H9 (cell line): ENCODE measurements around the gene LDB2. TPM values are rescaled to one million over a fixed set of nuclear protein-coding genes. Genes with fewer than 3 reads are reported as not detected.

ENCODE experiments used
- DNase-seq: peaks from one replicate; pipeline ENCODE4 v3.0.0-alpha.2; 2017
- H2AFZ ChIP-seq: one replicate; pipeline ENCODE4 v1.6.1; 2013; ENCODE audit warnings: mild to moderate bottlenecking, low read length, control low read depth, moderate library complexity
- H2AK5ac ChIP-seq: 2 replicates; pipeline ENCODE4 v1.6.1; 2013; ENCODE audit warnings: low read length, control low read depth, mixed read lengths; ENCODE audit not compliant: insufficient read length
- H2BK120ac ChIP-seq: one replicate; pipeline ENCODE4 v1.6.1; 2013; ENCODE audit warnings: low read depth, mild to moderate bottlenecking, low read length, control low read depth, inconsistent platforms; ENCODE audit not compliant: poor library complexity, severe bottlenecking
- H2BK12ac ChIP-seq: 2 replicates; pipeline ENCODE4 v1.6.1; 2013; ENCODE audit warnings: low read length, control low read depth, mixed read lengths, low read depth; ENCODE audit not compliant: insufficient read length
- H2BK15ac ChIP-seq: 2 replicates; pipeline ENCODE4 v1.6.1; 2013; ENCODE audit warnings: low read depth, low read length, control low read depth
- H2BK20ac ChIP-seq: one replicate; pipeline ENCODE4 v1.6.1; 2013; ENCODE audit warnings: low read depth, mild to moderate bottlenecking, low read length, control low read depth, inconsistent platforms; ENCODE audit not compliant: poor library complexity, severe bottlenecking
- H2BK5ac ChIP-seq: 2 replicates; pipeline ENCODE4 v1.6.1; 2013; ENCODE audit warnings: low read length, control low read depth, mixed read lengths; ENCODE audit not compliant: insufficient read length
- H3K14ac ChIP-seq: 2 replicates; pipeline ENCODE4 v1.6.1; 2013; ENCODE audit warnings: low read length, control low read depth; ENCODE audit not compliant: insufficient read depth
- H3K18ac ChIP-seq: 2 replicates; pipeline ENCODE4 v1.6.1; 2013; ENCODE audit warnings: low read depth, mild to moderate bottlenecking, mixed read lengths, low read length, control low read depth; ENCODE audit not compliant: insufficient read length
- H3K23ac ChIP-seq: 2 replicates; pipeline ENCODE4 v1.6.1; 2013; ENCODE audit warnings: low read length, control low read depth, mixed read lengths, low read depth; ENCODE audit not compliant: insufficient read length
- H3K23me2 ChIP-seq: 2 replicates; pipeline ENCODE4 v1.6.1; 2013; ENCODE audit warnings: low read depth, mild to moderate bottlenecking, mixed read lengths, low read length, control low read depth; ENCODE audit not compliant: insufficient read length, poor library complexity, severe bottlenecking
- H3K27ac ChIP-seq: 2 replicates; pipeline ENCODE4 v1.5.1; 2013; ENCODE audit warnings: low read length, control low read depth, mixed read lengths, low read depth; ENCODE audit not compliant: insufficient read length
- H3K27me3 ChIP-seq: 2 replicates; pipeline ENCODE4 v1.6.1; 2013; ENCODE audit warnings: low read length, control low read depth, inconsistent platforms; ENCODE audit not compliant: insufficient read depth
- H3K4ac ChIP-seq: 2 replicates; pipeline ENCODE4 v1.6.1; 2013; ENCODE audit warnings: low read depth, mild to moderate bottlenecking, control low read depth, inconsistent platforms, low read length, moderate library complexity
- H3K4me1 ChIP-seq: 2 replicates; pipeline ENCODE4 v1.6.1; 2013; ENCODE audit warnings: low read length, control low read depth, inconsistent platforms; ENCODE audit not compliant: insufficient read depth
- H3K4me2 ChIP-seq: 2 replicates; pipeline ENCODE4 v1.6.1; 2013; ENCODE audit warnings: low read length, control low read depth, mixed read lengths; ENCODE audit not compliant: insufficient read length, insufficient read depth
- H3K56ac ChIP-seq: 2 replicates; pipeline ENCODE4 v1.6.1; 2013; ENCODE audit warnings: low read depth, mild to moderate bottlenecking, mixed read lengths, low read length, control low read depth; ENCODE audit not compliant: insufficient read length
- H3K79me1 ChIP-seq: 2 replicates; pipeline ENCODE4 v1.6.1; 2013; ENCODE audit warnings: low read depth, mild to moderate bottlenecking, moderate library complexity, low read length, control low read depth, inconsistent platforms; ENCODE audit not compliant: insufficient read depth, poor library complexity, severe bottlenecking
- H3K79me2 ChIP-seq: 2 replicates; pipeline ENCODE4 v1.6.1; 2013; ENCODE audit warnings: low read length, control low read depth, inconsistent platforms; ENCODE audit not compliant: insufficient read depth
- H3K9ac ChIP-seq: 2 replicates; pipeline ENCODE4 v1.6.1; 2013; ENCODE audit warnings: low read length, control low read depth, mixed read lengths; ENCODE audit not compliant: insufficient read length; ENCODE audit errors: extremely low read depth
- H3K9me3 ChIP-seq: one replicate; pipeline ENCODE4 v1.6.1; 2013; ENCODE audit warnings: low read depth, low read length, inconsistent platforms; ENCODE audit not compliant: control insufficient read depth
- H3T11ph ChIP-seq: one replicate; pipeline ENCODE4 v1.6.1; 2013; ENCODE audit warnings: mild to moderate bottlenecking, low read length, control low read depth, inconsistent platforms
- H4K20me1 ChIP-seq: one replicate; pipeline ENCODE4 v1.6.1; 2013; ENCODE audit not compliant: control insufficient read depth, insufficient read length, insufficient read depth
- H4K5ac ChIP-seq: 2 replicates; pipeline ENCODE4 v1.6.1; 2013; ENCODE audit warnings: low read depth, mild to moderate bottlenecking, mixed read lengths, low read length, control low read depth; ENCODE audit not compliant: insufficient read length
- H4K8ac ChIP-seq: replicated peaks from 2 replicates; pipeline ENCODE4 v1.6.1; 2013; ENCODE audit warnings: low read length, control low read depth, mixed read lengths, low read depth; ENCODE audit not compliant: insufficient read length
- H4K91ac ChIP-seq: 2 replicates; pipeline ENCODE4 v1.6.1; 2013; ENCODE audit warnings: low read depth, mild to moderate bottlenecking, moderate library complexity, mixed read lengths, low read length, control low read depth; ENCODE audit not compliant: insufficient read length
- H3K27ac Mint-ChIP-seq, 3 experiments: 2 replicates in 2 of 3; 3 replicates in 1 of 3; pipeline ENCODE4 v1.8.0; 2020 to 2021; ENCODE audit warnings: mixed read lengths in 3 of 3, mild to moderate bottlenecking in 1 of 3, moderate library complexity in 1 of 3
- H3K27me3 Mint-ChIP-seq: 2 replicates; pipeline ENCODE4 v1.8.0; 2021; ENCODE audit warnings: low read depth, mild to moderate bottlenecking, moderate library complexity, mixed read lengths
- H3K36me3 Mint-ChIP-seq, 3 experiments: 2 replicates in 2 of 3; 3 replicates in 1 of 3; pipeline ENCODE4 v1.8.0; 2020 to 2021; ENCODE audit warnings: low read depth in 3 of 3, mixed read lengths in 3 of 3; ENCODE audit not compliant: insufficient read depth in 1 of 3
- H3K4me1 Mint-ChIP-seq, 2 experiments: 2 replicates each; pipeline ENCODE4 v1.8.0; 2020; ENCODE audit warnings: mixed read lengths in 2 of 2
- H3K4me3 Mint-ChIP-seq, 2 experiments: 2 replicates in 1 of 2; 3 replicates in 1 of 2; pipeline ENCODE4 v1.8.0; 2020 to 2021; ENCODE audit warnings: mild to moderate bottlenecking in 2 of 2, mixed read lengths in 2 of 2, moderate library complexity in 1 of 2
- H3K9me3 Mint-ChIP-seq, 2 experiments: 2 replicates in 1 of 2; 3 replicates in 1 of 2; pipeline ENCODE4 v1.8.0; 2020; ENCODE audit warnings: mild to moderate bottlenecking in 2 of 2, mixed read lengths in 2 of 2, moderate library complexity in 1 of 2
- CTCF ChIP-seq: fragments of 200-600 bp; sonication (generic); conservative IDR thresholded peaks from 3 replicates; pipeline ENCODE4 v1.8.0; 2021; ENCODE audit warnings: antibody characterized with exemption, mild to moderate bottlenecking
- WGBS: extraction: QIAGEN DNeasy Blood & Tissue Kit; methylation state at CpG from one replicate; pipeline ENCODE4 v1.1.7; 2013; ENCODE audit warnings: missing lambda C conversion rate, low lambda C conversion rate, mixed read lengths; ENCODE audit not compliant: insufficient read length; ENCODE audit errors: extremely low coverage; 5-methylcytosine and 5-hydroxymethylcytosine counted together
- total RNA-seq: library from RNA; stranded (reverse); gene quantifications from 2 replicates; pipeline ENCODE4 v1.2.1, GENCODE V29; 2021

LDB2 gene
- total RNA-seq, 1 experiment from 2014 or later: 22.5 TPM

GRCh38 chr4:16706251-16706650 is 192.2 kb downstream of the LDB2 start:
- WGBS: no CpG with 5 or more reads among the region's 6 CpGs
- H3K56ac ChIP-seq: no peak overlapping the region
- H3K4ac ChIP-seq: no peak overlapping the region
- no peak for TF ChIP-seq CTCF
- no peaks in the 10 kb centered on the region for H3K23me2 ChIP-seq
- Mint-ChIP-seq H3K9me3 (no peaks in the 10 kb centered on the region), H3K27me3 (no peaks in the 10 kb centered on the region), H3K27ac (no peak overlapping the region), H3K4me1 (peaks cover 7 to 13% of the 10 kb centered on the region in 2 experiments), H3K4me3 (no peak overlapping the region), H3K36me3 (peaks cover 7 to 8% (median 7%) of the 10 kb centered on the region in 3 experiments; a peak in 6 of 7 replicates)
- H2AK5ac ChIP-seq: no peak overlapping the region
- no peak overlapping the region for H3K18ac ChIP-seq
- no peak overlapping the region for H3T11ph ChIP-seq
- H3K4me1 ChIP-seq: no peaks in the 10 kb centered on the region
- no peaks in the 10 kb centered on the region for H3K79me2 ChIP-seq
- no peak overlapping the region for H4K5ac ChIP-seq
- no peak for DNase-seq
- H3K27ac ChIP-seq: no peak overlapping the region
- no peak overlapping the region for H4K8ac ChIP-seq
- H3K79me1 ChIP-seq: no peaks in the 10 kb centered on the region
- no peaks in the 10 kb centered on the region for H4K20me1 ChIP-seq
- no peak overlapping the region for H2BK5ac ChIP-seq
- no peak overlapping the region for H2BK15ac ChIP-seq
- H3K9me3 ChIP-seq: no peaks in the 10 kb centered on the region
- no peak overlapping the region for H3K4me2 ChIP-seq
- no peak overlapping the region for H2BK20ac ChIP-seq
- H3K23ac ChIP-seq: no peak overlapping the region
- no peak overlapping the region for H3K9ac ChIP-seq
- H2BK12ac ChIP-seq: no peak overlapping the region
- H4K91ac ChIP-seq: no peak overlapping the region
- H3K14ac ChIP-seq: no peak overlapping the region
- H2AFZ ChIP-seq: no peak overlapping the region
- no peaks in the 10 kb centered on the region for H3K27me3 ChIP-seq
- H2BK120ac ChIP-seq: no peak overlapping the region
